Cardiac muscle cell (in vitro differentiated cells and primary cell): ENCODE data around the gene IRAK1BP1. TPM values are rescaled to one million over a fixed set of nuclear protein-coding genes. Genes with fewer than 3 reads are reported as not detected.

Source experiments
- DNase-seq, 2 donors: peaks; one replicate each; pipeline versions ENCODE4 v3.0.0 to v3.0.0-alpha.2; 2010 to 2017; ENCODE audit warnings: low read depth in 1 of 2, low spot score in 1 of 2
- H3K27ac ChIP-seq: fragments of 200-600 bp; sonication (generic); 2 replicates; pipeline ENCODE4 v1.5.1; 2016
- H3K27me3 ChIP-seq: fragments of 200-600 bp; sonication (generic); 2 replicates; pipeline ENCODE4 v1.6.0; 2016; ENCODE audit warnings: control low read depth
- H3K36me3 ChIP-seq: fragments of 200-600 bp; sonication (generic); 2 replicates; pipeline ENCODE4 v1.5.1; 2016; ENCODE audit warnings: control low read depth
- H3K4me1 ChIP-seq: fragments of 200-600 bp; sonication (generic); 2 replicates; pipeline ENCODE4 v1.8.1; 2017; ENCODE audit warnings: low read depth, mild to moderate bottlenecking, mixed run types
- H3K4me3 ChIP-seq: fragments of 200-600 bp; sonication (generic); 2 replicates; pipeline ENCODE4 v1.5.1; 2016; ENCODE audit warnings: mild to moderate bottlenecking
- H3K9me3 ChIP-seq: fragments of 200-600 bp; sonication (generic); 2 replicates; pipeline ENCODE4 v1.5.1; 2017; ENCODE audit warnings: low read depth, mild to moderate bottlenecking, control low read depth
- polyA plus RNA-seq: library from polyadenylated mRNA; unstranded; fragments of >200 nt; fragmentation: Nextera tagmentation; extraction: Ambion mirVana; gene quantifications from 2 replicates; pipeline ENCODE4 v1.2.1, GENCODE V29; 2016
- total RNA-seq: library from RNA; depleted of rRNA; stranded (reverse); fragments of >200 nt; gene quantifications from 2 replicates; pipeline ENCODE4 v1.2.3, GENCODE V29; 2016
- TF ChIP-seq, protein P1 (sequence below): IDR thresholded peaks from 2 replicates; pipeline ENCODE4 v1.5.1; 2012; ENCODE audit warnings: low read depth, mild to moderate bottlenecking, low read length

The IRAK1BP1 gene
- total and polyA plus RNA-seq, 2 experiments from 2014 or later = 4.7 to 7.5 TPM

DNA sequence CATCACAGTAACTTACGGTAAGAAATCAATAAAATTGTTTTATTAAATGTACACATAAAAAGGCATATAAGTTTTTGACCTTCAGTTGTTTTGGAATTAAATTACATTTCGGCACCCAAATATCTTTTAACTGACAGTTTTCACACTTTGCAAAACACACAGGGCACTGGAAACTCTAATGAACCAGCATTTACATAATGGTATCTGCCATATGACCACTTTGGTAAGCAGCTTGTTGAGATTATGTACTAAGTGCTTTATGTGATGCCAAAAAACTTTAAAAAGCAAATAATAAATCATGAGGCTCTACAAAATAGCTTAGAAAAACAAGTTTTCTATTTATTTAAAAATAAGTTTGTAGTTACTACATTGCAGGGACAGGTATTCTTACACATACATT lies 68.2 kb downstream of the IRAK1BP1 start:
- TF ChIP-seq, protein P1, sequence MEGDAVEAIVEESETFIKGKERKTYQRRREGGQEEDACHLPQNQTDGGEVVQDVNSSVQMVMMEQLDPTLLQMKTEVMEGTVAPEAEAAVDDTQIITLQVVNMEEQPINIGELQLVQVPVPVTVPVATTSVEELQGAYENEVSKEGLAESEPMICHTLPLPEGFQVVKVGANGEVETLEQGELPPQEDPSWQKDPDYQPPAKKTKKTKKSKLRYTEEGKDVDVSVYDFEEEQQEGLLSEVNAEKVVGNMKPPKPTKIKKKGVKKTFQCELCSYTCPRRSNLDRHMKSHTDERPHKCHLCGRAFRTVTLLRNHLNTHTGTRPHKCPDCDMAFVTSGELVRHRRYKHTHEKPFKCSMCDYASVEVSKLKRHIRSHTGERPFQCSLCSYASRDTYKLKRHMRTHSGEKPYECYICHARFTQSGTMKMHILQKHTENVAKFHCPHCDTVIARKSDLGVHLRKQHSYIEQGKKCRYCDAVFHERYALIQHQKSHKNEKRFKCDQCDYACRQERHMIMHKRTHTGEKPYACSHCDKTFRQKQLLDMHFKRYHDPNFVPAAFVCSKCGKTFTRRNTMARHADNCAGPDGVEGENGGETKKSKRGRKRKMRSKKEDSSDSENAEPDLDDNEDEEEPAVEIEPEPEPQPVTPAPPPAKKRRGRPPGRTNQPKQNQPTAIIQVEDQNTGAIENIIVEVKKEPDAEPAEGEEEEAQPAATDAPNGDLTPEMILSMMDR = no peak
- Histone ChIP-seq H3K9me3 (no peaks in the 10 kb centered on the region), H3K4me1 (no peaks in the 10 kb centered on the region), H3K27me3 (no peaks in the 10 kb centered on the region), H3K4me3 (no peak overlapping the region), H3K36me3 (peaks cover 15% of the 10 kb centered on the region), H3K27ac (no peak overlapping the region)
- DNase-seq = no peak

DNA sequence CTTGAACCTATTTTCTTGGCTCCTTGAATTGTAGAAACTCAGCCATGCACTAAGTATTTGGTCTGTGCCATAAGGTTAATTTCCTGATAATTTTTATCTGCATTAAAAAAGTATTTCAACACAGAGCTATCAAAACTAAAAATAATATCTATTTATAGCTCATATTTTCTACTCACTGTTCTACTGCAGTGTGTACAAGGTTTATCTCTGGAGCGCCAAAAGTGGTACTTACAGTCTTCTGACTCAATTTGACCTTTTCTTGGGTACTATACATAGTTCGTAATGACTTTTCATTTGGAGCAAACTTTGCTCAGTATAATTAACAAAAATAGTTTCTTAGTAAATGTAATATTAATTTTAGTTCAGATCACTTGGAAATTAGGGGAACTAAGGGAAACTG lies 69.2 kb downstream of the IRAK1BP1 start:
- peaks cover 21% of the 10 kb centered on the region for H3K36me3 ChIP-seq
- TF ChIP-seq, protein P1 = no peak

DNA sequence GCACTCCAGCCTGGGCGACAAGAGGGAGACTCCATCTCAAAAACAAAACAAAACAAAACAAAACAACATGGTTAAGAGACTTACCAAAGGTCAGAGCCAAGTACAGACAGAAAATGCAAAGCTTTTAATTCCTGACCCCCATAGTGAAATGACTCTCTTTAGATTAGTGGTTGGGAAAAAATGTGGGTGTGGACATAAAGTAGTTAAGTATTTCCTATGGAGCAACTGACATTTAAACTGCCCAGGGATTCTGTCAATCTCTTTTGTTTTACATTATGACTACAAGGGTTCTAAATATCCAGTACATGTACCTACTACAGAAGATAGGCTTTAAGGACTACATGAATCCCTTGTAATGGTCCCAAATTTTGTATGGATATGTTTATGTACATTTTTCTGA lies 75.1 kb downstream of the IRAK1BP1 start:
- peak in 1 of 2 donors; percentile 29 for DNase-seq
- Histone ChIP-seq H3K4me3 (no peak overlapping the region), H3K27me3 (no peaks in the 10 kb centered on the region), H3K36me3 (peaks cover 67% of the 10 kb centered on the region), H3K27ac (no peak overlapping the region), H3K9me3 (no peaks in the 10 kb centered on the region), H3K4me1 (no peaks in the 10 kb centered on the region)
- TF ChIP-seq, protein P1 = no peak

More for the DNA sequence above, 69.2 kb downstream of the IRAK1BP1 start:
- no peaks in the 10 kb centered on the region for H3K27me3 ChIP-seq
- peak overlapping the region; percentile 36 for H3K27ac ChIP-seq
- H3K9me3 ChIP-seq = no peaks in the 10 kb centered on the region
- H3K4me3 ChIP-seq = no peak overlapping the region
- no peaks in the 10 kb centered on the region for H3K4me1 ChIP-seq
- DNase-seq = no peak

DNA sequence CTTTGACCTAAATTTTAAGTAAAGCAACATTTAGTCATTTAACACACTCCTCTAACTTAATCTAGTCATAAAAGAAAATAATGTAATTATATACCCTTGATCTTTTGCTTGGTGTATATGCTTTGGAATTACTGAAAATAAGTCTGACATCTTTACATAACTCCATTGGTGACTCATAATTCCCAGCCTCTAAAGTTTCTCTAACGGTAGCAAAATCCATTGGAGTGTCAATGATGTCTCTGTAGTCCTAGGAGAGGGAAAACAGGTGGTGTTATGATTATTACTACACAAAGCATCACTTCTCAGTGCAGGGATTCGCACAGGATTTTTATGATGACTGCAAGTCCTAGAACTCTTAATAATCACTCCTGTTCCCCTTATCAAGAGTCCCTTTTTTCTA lies 80.2 kb downstream of the IRAK1BP1 start:
- no peak overlapping the region for H3K4me3 ChIP-seq
- H3K27ac ChIP-seq = no peak overlapping the region
- DNase-seq = no peak

DNA sequence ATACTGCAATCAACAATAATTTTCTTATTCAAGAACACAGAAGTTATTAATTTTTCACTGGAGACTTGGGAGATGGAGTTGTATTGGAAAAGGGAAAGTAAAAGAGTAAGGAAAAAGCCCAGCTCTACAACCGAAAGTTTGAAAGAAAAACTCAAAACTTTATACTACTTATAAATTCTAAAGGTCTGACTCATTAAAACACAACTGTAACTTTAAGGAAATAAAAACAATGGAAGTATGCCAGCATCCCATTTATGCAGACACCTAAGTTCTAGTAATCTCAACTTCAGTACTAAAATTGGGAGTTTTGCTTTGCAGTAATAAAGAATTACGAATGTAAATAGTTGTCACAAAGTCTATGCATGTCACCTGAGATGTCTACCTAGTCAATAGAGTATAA lies 80.6 kb downstream of the IRAK1BP1 start:
- DNase-seq = peak in 1 of 2 donors; percentile 35
- Histone ChIP-seq H3K4me1 (no peaks in the 10 kb centered on the region), H3K4me3 (no peak overlapping the region), H3K27me3 (no peaks in the 10 kb centered on the region), H3K36me3 (peaks cover 63% of the 10 kb centered on the region), H3K9me3 (no peaks in the 10 kb centered on the region), H3K27ac (no peak overlapping the region)
- TF ChIP-seq, protein P1 = no peak

More for the DNA sequence above, 80.2 kb downstream of the IRAK1BP1 start:
- Histone ChIP-seq H3K27me3 (no peaks in the 10 kb centered on the region), H3K36me3 (peaks cover 62% of the 10 kb centered on the region), H3K4me1 (no peaks in the 10 kb centered on the region), H3K9me3 (no peaks in the 10 kb centered on the region)
- TF ChIP-seq, protein P1 = no peak

DNA sequence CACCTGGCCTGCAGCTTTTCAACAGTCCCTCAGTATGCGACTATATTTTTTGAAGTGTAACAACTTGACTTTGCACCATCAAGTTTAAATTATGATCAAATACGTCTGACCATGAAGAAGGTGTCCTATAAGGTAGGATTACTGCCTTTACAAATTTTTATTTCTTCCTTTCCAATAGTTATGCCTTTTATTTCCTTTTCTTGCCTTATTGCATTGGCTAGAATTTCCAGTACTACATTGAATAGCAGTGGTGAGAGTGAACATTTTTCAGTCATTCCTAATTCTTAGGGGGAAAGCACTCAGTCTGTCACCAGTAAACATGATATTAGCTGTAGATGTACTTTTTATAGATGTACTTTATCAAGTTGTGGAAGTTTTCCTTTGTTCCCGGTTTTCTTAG lies 81.4 kb downstream of the IRAK1BP1 start:
- no peak for DNase-seq
- TF ChIP-seq, protein P1 = no peak
- H3K27ac ChIP-seq = no peak overlapping the region
- H3K9me3 ChIP-seq = no peaks in the 10 kb centered on the region
- H3K27me3 ChIP-seq = no peaks in the 10 kb centered on the region
- H3K36me3 ChIP-seq = peaks cover 64% of the 10 kb centered on the region
- no peaks in the 10 kb centered on the region for H3K4me1 ChIP-seq
- H3K4me3 ChIP-seq = no peak overlapping the region
